ENCODE results near the gene LUM. TPM values are rescaled to one million over a fixed set of nuclear protein-coding genes. Genes with fewer than 3 reads are reported as not detected.
"Not testable (repeated sequence)": the region's sequence is repeated elsewhere in the genome, so short reads cannot be mapped to it uniquely, and the experiment has no call there.

The LUM gene
- total RNA-seq, 6 donors from 2014 or later, result 51.3 to 281 (median 158) TPM

DNA sequence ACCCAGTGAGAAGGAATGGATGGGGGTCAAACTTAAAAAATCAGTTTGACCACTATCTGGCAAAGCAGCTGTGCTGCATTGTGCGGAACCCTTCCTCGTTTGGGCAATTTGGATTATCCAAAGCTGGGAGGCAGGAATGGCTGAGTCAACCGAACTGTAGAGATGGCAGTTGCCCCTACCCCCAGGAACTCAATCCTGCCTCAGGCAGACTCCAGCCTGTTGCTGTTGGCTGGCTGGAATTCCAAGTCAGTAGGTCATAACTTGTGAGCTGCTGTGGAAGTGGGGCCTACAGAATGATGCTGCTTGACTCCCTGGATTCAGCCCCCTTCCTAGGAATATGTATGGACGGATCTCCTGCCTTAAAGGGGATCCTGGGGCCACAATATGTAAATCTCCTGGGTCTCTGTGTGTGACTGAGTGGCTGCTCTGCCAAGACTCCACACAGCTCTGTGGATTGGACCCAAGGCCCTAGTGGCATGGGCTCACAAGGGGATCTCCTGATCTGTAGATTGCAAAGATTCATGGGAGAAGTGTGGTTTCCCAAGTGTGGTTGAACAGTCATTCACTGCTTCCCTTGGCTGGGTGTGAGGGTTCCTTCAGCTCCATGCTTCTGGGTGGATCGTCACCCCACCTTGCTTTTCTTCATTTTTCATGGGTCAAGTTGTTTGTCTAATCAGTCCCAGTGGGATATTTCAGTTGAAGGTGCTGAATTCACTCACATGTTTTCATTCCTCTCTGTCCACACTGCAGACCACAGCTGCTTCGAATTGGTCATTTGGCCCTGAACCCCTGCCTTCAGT, 19.2 kb downstream of the LUM start:
- H3K27me3 ChIP-seq, result no peaks in the 10 kb centered on the region
- ATAC-seq (ENCODE audit: low FRiP score in 2 of 2), result no peak
- no peaks in the 10 kb centered on the region for H3K4me1 ChIP-seq
- H3K27ac ChIP-seq, result no peak overlapping the region
- peaks cover 0 to 3% (median 0%) of the 10 kb centered on the region in 4 donors for H3K9me3 ChIP-seq
- 68 to 72% methylated on average over 5 to 6 of the region's 6 CpGs for WGBS, 2 donors
- no peaks in the 10 kb centered on the region for H3K36me3 ChIP-seq
- DNase-seq, result no peak
- no peak overlapping the region for H3K4me3 ChIP-seq
- TF ChIP-seq CTCF (IDR thresholded peaks at IDR 0.05) (no peak), POLR2A (IDR thresholded peaks at IDR 0.05) (no peak), POLR2AphosphoS5 (IDR thresholded peaks at IDR 0.05) (no peak), EP300 (IDR thresholded peaks at IDR 0.05) (no peak)

- not testable (repeated sequence) for DNase-seq; H3K36me3 ChIP-seq; ATAC-seq (ENCODE audit: low FRiP score in 2 of 2); H3K4me3 ChIP-seq; H3K27me3 ChIP-seq; H3K4me1 ChIP-seq; H3K9me3 ChIP-seq; H3K27ac ChIP-seq
- WGBS, 2 donors, result 88 to 89% methylated on average over 2 of the region's 2 CpGs
These were observed 21.3 kb downstream of the LUM start for GRCh38 chr12:91089953-91090352.

DNA sequence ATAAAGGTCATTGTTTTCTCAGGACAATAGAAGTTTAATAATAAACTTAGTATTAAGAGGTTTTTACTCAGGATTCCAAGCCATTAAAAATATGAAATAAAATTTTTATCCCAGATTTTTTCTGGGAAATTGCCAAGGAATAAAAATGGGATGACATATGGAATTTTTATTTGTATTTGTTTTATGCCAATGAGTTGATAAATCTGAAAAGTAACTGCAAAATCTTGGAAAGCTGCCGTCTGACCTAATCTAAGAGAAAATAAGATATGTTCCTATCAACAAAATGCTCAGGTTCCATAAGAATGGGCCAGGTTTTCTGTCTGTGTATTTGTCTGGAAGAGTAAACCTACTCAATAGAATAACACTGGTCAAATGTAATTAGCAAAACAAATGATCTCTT, 31.3 kb downstream of the LUM start:
- H3K4me3 ChIP-seq, result no peak overlapping the region
- no peaks in the 10 kb centered on the region for H3K27me3 ChIP-seq
- no peak overlapping the region for H3K27ac ChIP-seq
- TF ChIP-seq EP300 (IDR thresholded peaks at IDR 0.05), result no peak
- TF ChIP-seq CTCF (IDR thresholded peaks at IDR 0.05), result no peak
- TF ChIP-seq POLR2AphosphoS5 (IDR thresholded peaks at IDR 0.05), result no peak
- no peak for TF ChIP-seq POLR2A (IDR thresholded peaks at IDR 0.05)
- DNase-seq (no peak), ATAC-seq (ENCODE audit: low FRiP score in 2 of 2) (no peak)
- no peaks in the 10 kb centered on the region for H3K4me1 ChIP-seq
- H3K36me3 ChIP-seq, result no peaks in the 10 kb centered on the region
- 84 to 88% methylated on average over 1 of the region's 1 CpG for WGBS, 2 donors
- H3K9me3 ChIP-seq, result no peaks in the 10 kb centered on the region

- Histone ChIP-seq H3K4me3 (no peak overlapping the region), H3K9me3 (no peaks in the 10 kb centered on the region), H3K36me3 (no peaks in the 10 kb centered on the region), H3K4me1 (no peaks in the 10 kb centered on the region), H3K27me3 (no peaks in the 10 kb centered on the region), H3K27ac (no peak overlapping the region)
- WGBS, 2 donors, result 47 to 58% methylated on average over 1 of the region's 1 CpG
- DNase-seq, result no peak
- ATAC-seq (ENCODE audit: low FRiP score in 2 of 2), result no peak
- TF ChIP-seq POLR2AphosphoS5 (IDR thresholded peaks at IDR 0.05) (no peak), CTCF (IDR thresholded peaks at IDR 0.05) (no peak), EP300 (IDR thresholded peaks at IDR 0.05) (no peak), POLR2A (IDR thresholded peaks at IDR 0.05) (no peak)
These were observed 32.8 kb downstream of the LUM start for GRCh38 chr12:91078501-91078900.

- no peak overlapping the region for H3K4me3 ChIP-seq
- no peak overlapping the region for H3K27ac ChIP-seq
- H3K9me3 ChIP-seq, result no peaks in the 10 kb centered on the region
- H3K4me1 ChIP-seq, result no peaks in the 10 kb centered on the region
- WGBS, 2 donors, result 76 to 86% methylated on average over 5 of the region's 5 CpGs
- TF ChIP-seq POLR2AphosphoS5 (IDR thresholded peaks at IDR 0.05) (no peak), EP300 (IDR thresholded peaks at IDR 0.05) (no peak), POLR2A (IDR thresholded peaks at IDR 0.05) (no peak), CTCF (IDR thresholded peaks at IDR 0.05) (no peak)
- no peaks in the 10 kb centered on the region for H3K27me3 ChIP-seq
- ATAC-seq (ENCODE audit: low FRiP score in 2 of 2) (no peak), DNase-seq (no peak)
- no peaks in the 10 kb centered on the region for H3K36me3 ChIP-seq
These were observed 33.9 kb downstream of the LUM start for GRCh38 chr12:91077228-91077954.

Data from upper lobe of left lung (tissue), 6 donors.